Measurements from ENCODE around the gene ITSN2. TPM values are rescaled to one million over a fixed set of nuclear protein-coding genes. Genes with fewer than 3 reads are reported as not detected.

ITSN2 gene
- total RNA-seq, 4 donors from 2014 or later, result 107 to 198 (median 116) TPM

DNA sequence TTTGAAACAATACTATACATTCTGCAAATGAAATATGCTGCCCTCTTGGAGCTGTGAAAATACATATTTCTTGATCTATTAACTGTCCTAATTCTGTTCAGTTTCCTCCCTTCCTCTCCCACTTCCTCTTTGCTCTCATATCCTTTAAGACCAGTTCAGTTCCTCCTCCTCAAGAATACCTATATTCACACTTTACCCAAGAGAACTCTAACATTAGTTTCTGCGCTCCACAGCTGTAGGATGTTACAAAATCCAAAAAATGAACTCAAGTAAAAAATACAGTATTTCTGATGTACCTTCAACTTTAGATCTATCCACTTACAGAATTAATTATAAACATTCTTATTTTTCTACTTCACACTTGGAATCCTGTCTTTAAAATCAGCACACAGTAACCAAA lies 5.4 kb downstream of the ITSN2 start:
- intact Hi-C loops (cut with DNase I), result no loop called here
- Histone ChIP-seq H3K36me3 (no peaks in the 10 kb centered on the region), H3K4me1 (peaks cover 35 to 61% of the 10 kb centered on the region in 2 donors), H3K27me3 (no peaks in the 10 kb centered on the region), H3K4me3 (replicated peaks in 1 of 3) (no peak overlapping the region), H3K27ac (peak overlapping the region in 2 of 3 donors; percentile 1 to 26), H3K9me3 (no peaks in the 10 kb centered on the region)
- DNase-seq, result no peak
- 91% methylated on average over 1 of the region's 1 CpG for WGBS, 2 donors
- TF ChIP-seq POLR2A (IDR thresholded peaks at IDR 0.05), result no peak
- TF ChIP-seq, protein P1, sequence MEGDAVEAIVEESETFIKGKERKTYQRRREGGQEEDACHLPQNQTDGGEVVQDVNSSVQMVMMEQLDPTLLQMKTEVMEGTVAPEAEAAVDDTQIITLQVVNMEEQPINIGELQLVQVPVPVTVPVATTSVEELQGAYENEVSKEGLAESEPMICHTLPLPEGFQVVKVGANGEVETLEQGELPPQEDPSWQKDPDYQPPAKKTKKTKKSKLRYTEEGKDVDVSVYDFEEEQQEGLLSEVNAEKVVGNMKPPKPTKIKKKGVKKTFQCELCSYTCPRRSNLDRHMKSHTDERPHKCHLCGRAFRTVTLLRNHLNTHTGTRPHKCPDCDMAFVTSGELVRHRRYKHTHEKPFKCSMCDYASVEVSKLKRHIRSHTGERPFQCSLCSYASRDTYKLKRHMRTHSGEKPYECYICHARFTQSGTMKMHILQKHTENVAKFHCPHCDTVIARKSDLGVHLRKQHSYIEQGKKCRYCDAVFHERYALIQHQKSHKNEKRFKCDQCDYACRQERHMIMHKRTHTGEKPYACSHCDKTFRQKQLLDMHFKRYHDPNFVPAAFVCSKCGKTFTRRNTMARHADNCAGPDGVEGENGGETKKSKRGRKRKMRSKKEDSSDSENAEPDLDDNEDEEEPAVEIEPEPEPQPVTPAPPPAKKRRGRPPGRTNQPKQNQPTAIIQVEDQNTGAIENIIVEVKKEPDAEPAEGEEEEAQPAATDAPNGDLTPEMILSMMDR (IDR thresholded peaks at IDR 0.05), result no peak

DNA sequence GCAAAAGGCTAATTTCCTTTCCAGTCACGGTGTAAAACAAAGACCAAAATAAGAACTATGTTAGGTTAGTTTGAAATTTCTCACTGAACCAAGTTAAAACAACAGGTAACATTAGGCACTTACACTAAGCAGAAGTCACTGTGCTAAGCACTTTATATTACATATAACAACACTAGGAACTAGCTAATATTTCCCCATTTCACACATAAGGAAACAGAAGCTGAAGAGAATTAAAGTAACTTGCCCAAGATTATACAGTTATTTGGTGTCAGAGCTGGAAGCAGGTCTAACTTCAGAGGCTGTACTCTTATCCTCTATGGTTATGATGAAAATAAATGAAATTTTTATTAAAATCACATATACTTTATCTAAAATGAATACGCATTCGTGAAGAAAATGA lies 5.9 kb downstream of the ITSN2 start:
- peak overlapping the region in 2 of 3 donors; percentile 26 to 40 for H3K27ac ChIP-seq
- H3K27me3 ChIP-seq, result no peaks in the 10 kb centered on the region
- no peaks in the 10 kb centered on the region for H3K9me3 ChIP-seq
- no peak for DNase-seq
- no peaks in the 10 kb centered on the region for H3K36me3 ChIP-seq
- no peak overlapping the region for H3K4me3 ChIP-seq (replicated peaks in 1 of 3)
- H3K4me1 ChIP-seq, result peaks cover 40 to 66% of the 10 kb centered on the region in 2 donors
- intact Hi-C loops (cut with DNase I), result no loop called here
- TF ChIP-seq, protein P1 (IDR thresholded peaks at IDR 0.05), result no peak
- no peak for TF ChIP-seq POLR2A (IDR thresholded peaks at IDR 0.05)
- WGBS, 2 donors, result 71 to 75% methylated on average over 3 of the region's 3 CpGs

DNA sequence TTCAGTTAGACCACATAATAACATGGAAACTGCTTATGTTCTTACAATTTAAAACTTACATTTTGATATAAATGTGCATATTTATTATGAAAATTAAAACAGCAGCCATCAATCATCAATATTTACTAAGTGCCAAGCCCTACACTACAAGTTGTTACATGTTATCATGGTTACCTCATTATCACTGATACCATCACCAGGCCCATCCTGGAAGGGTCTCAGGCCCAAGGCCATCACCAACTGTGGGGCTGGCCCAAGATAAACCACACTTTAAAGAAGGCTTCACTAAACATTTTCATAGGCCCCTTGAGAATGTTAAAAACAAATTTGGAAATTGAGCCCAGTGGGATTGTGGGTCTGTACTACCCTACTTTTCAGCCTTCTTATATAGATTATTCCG lies 6.4 kb downstream of the ITSN2 start:
- peaks cover 42 to 68% of the 10 kb centered on the region in 2 donors for H3K4me1 ChIP-seq
- peak overlapping the region in 2 of 3 donors; percentile 9 to 40 for H3K27ac ChIP-seq
- H3K36me3 ChIP-seq, result no peaks in the 10 kb centered on the region
- no peak overlapping the region for H3K4me3 ChIP-seq (replicated peaks in 1 of 3)
- no peaks in the 10 kb centered on the region for H3K9me3 ChIP-seq
- DNase-seq, result no peak
- WGBS, 2 donors, result 83 to 100% methylated on average over 1 of the region's 1 CpG
- no peak for TF ChIP-seq POLR2A (IDR thresholded peaks at IDR 0.05)
- TF ChIP-seq, protein P1 (IDR thresholded peaks at IDR 0.05), result no peak
- intact Hi-C loops (cut with DNase I), result no loop called here
- no peaks in the 10 kb centered on the region for H3K27me3 ChIP-seq

DNA sequence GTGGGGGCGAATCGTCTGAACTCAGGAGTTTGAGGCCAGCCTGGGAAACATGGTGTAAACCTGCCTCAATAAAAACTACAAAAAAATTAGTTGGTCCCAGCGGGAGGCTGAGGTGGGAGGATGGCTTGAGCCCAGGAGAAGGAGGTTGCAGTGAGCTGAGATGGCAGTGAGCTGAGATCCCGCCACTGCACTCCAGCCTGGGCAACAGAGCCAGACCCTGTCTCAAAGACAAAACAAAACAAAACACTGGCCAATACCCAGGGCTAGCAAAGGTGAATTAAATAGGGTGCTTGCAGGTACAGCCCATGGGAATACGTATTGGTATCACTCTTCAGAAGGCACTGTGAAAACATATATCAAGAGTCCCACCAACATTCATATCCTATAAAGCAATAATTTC lies 7.0 kb downstream of the ITSN2 start:
- no peak for TF ChIP-seq POLR2A (IDR thresholded peaks at IDR 0.05)
- TF ChIP-seq, protein P1 (IDR thresholded peaks at IDR 0.05), result no peak
- no peaks in the 10 kb centered on the region for H3K36me3 ChIP-seq
- H3K4me3 ChIP-seq (replicated peaks in 1 of 3), result no peak overlapping the region
- DNase-seq, result no peak
- no peaks in the 10 kb centered on the region for H3K27me3 ChIP-seq
- peak overlapping the region in 1 of 3 donors; percentile 9 for H3K27ac ChIP-seq
- intact Hi-C loops (cut with DNase I), result no loop called here
- H3K9me3 ChIP-seq, result no peaks in the 10 kb centered on the region
- H3K4me1 ChIP-seq, result peaks cover 42 to 68% of the 10 kb centered on the region in 2 donors
- WGBS, 2 donors, result 74 to 77% methylated on average over 5 of the region's 5 CpGs

DNA sequence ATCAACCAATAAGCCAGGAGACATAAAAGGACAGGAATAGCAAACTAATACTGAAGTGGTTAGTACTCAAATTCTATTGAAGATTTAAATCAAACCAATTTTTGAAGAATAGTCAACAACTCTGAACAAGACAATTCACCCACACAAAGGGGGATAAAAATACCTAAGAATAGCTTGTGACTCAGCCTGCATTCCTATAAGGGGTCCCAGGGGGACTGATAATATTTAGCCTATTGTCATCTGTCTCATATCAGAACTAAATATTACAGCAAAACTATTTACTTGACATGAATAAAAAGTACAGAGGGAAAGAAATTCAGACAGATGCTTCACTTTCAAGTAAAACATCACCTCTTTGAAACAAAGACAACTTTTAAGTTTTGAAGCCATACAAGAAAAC lies 7.7 kb downstream of the ITSN2 start:
- TF ChIP-seq POLR2A (IDR thresholded peaks at IDR 0.05), result no peak
- TF ChIP-seq, protein P1 (IDR thresholded peaks at IDR 0.05), result no peak
- Histone ChIP-seq H3K4me1 (peaks cover 42 to 66% of the 10 kb centered on the region in 2 donors), H3K27ac (no peak overlapping the region), H3K4me3 (replicated peaks in 1 of 3) (no peak overlapping the region), H3K36me3 (no peaks in the 10 kb centered on the region), H3K9me3 (no peaks in the 10 kb centered on the region), H3K27me3 (no peaks in the 10 kb centered on the region)
- DNase-seq, result no peak
- intact Hi-C loops (cut with DNase I), result no loop called here
